Thyroid gland (tissue), 4 donors: Measurements from ENCODE around the gene NR1I2.

ENCODE experiments used
- POLR2A ChIP-seq, 2 donors: fragments of 450-650 bp; IDR thresholded peaks; one replicate each; pipeline ENCODE4 v1.6.1; 2017; ENCODE audit warnings: antibody characterized with exemption in 2 of 2, mild to moderate bottlenecking in 2 of 2, moderate library complexity in 1 of 2
- TF ChIP-seq, protein P1 (sequence below), 6 experiments: fragments of 200-600 bp in 3 of 6; fragments of 450-650 bp in 3 of 6; sonication (generic) in 3 of 6; IDR thresholded peaks; one replicate each; pipeline ENCODE4 v1.5.1; 2016 to 2019; ENCODE audit warnings: antibody characterized with exemption in 6 of 6, mild to moderate bottlenecking in 2 of 6, inconsistent platforms in 1 of 6, moderate library complexity in 1 of 6

DNA sequence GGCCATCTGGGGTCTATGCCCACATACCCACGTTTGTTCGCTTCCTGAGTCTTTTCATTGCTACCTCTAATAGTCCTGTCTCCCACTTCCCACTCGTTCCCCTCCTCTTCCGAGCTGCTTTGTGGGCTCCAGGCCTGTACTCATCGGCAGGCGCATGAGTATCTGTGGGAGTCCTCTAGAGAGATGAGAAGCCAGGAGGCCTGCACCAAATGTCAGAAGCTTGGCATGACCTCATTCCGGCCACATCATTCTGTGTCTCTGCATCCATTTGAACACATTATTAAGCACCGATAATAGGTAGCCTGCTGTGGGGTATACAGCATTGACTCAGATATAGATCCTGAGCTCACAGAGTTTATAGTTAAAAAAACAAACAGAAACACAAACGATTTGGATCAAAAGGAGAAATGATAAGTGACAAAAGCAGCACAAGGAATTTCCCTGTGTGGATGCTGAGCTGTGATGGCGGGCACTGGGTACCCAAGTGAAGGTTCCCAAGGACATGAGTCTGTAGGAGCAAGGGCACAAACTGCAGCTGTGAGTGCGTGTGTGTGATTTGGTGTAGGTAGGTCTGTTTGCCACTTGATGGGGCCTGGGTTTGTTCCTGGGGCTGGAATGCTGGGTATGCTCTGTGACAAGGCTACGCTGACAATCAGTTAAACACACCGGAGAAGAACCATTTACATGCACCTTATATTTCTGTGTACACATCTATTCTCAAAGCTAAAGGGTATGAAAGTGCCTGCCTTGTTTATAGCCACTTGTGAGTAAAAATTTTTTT lies 35.9 kb downstream of the NR1I2 start:
- TF ChIP-seq, protein P1, sequence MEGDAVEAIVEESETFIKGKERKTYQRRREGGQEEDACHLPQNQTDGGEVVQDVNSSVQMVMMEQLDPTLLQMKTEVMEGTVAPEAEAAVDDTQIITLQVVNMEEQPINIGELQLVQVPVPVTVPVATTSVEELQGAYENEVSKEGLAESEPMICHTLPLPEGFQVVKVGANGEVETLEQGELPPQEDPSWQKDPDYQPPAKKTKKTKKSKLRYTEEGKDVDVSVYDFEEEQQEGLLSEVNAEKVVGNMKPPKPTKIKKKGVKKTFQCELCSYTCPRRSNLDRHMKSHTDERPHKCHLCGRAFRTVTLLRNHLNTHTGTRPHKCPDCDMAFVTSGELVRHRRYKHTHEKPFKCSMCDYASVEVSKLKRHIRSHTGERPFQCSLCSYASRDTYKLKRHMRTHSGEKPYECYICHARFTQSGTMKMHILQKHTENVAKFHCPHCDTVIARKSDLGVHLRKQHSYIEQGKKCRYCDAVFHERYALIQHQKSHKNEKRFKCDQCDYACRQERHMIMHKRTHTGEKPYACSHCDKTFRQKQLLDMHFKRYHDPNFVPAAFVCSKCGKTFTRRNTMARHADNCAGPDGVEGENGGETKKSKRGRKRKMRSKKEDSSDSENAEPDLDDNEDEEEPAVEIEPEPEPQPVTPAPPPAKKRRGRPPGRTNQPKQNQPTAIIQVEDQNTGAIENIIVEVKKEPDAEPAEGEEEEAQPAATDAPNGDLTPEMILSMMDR (IDR thresholded peaks at IDR 0.05): no peak
- no peak for TF ChIP-seq POLR2A (IDR thresholded peaks at IDR 0.05)
